NB4 (cell line): ENCODE data around the gene PLEK2.

ENCODE experiments used
- DNase-seq: peaks from one replicate; pipeline ENCODE4 v3.0.0; 2010; ENCODE audit warnings: low read depth
- H3K4me3 ChIP-seq: one replicate; pipeline ENCODE4 v1.5.1; 2011; ENCODE audit warnings: mild to moderate bottlenecking, low read depth, low read length, moderate library complexity
- MYC ChIP-seq: IDR thresholded peaks from 2 replicates; pipeline ENCODE4 v1.6.1; 2011; ENCODE audit warnings: low read depth, low read length
- POLR2A ChIP-seq: IDR thresholded peaks from 2 replicates; pipeline ENCODE4 v1.6.1; 2011; ENCODE audit warnings: mild to moderate bottlenecking; ENCODE audit not compliant: insufficient read length; ENCODE audit errors: extremely low read depth
- TF ChIP-seq, protein P1 (sequence below): IDR thresholded peaks from 2 replicates; pipeline ENCODE4 v1.6.1; 2011; ENCODE audit warnings: low read depth, low read length
- TF ChIP-seq, protein P2 (sequence below): IDR thresholded peaks from one replicate; pipeline ENCODE4 v1.5.1; 2012; ENCODE audit warnings: low read depth, low read length

PLEK2 gene

DNA sequence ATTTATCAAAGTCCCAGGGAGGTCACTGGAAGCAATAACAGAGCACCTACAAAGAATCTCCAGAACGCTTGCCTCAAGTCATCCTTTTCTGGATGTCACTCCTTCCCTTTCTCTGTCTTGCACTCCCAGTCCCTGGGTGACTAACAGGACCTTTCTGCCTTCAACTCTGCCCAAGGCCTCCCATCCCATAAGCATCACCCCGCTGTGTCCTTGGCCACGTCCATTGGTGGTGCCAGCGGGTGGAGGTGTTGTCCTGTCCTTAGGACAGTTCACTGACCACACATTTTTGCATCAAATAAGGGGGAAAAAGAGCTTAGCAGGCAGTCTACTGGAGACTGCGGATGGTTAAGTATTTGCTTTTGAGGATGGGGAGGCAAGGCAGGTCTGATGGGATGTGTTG, 23.6 kb upstream of the PLEK2 start:
- DNase-seq, result no peak
- no peak overlapping the region for H3K4me3 ChIP-seq
- TF ChIP-seq, protein P1, sequence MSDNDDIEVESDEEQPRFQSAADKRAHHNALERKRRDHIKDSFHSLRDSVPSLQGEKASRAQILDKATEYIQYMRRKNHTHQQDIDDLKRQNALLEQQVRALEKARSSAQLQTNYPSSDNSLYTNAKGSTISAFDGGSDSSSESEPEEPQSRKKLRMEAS, result no peak
- TF ChIP-seq MYC (no peak), POLR2A (no peak)
- TF ChIP-seq, protein P2, sequence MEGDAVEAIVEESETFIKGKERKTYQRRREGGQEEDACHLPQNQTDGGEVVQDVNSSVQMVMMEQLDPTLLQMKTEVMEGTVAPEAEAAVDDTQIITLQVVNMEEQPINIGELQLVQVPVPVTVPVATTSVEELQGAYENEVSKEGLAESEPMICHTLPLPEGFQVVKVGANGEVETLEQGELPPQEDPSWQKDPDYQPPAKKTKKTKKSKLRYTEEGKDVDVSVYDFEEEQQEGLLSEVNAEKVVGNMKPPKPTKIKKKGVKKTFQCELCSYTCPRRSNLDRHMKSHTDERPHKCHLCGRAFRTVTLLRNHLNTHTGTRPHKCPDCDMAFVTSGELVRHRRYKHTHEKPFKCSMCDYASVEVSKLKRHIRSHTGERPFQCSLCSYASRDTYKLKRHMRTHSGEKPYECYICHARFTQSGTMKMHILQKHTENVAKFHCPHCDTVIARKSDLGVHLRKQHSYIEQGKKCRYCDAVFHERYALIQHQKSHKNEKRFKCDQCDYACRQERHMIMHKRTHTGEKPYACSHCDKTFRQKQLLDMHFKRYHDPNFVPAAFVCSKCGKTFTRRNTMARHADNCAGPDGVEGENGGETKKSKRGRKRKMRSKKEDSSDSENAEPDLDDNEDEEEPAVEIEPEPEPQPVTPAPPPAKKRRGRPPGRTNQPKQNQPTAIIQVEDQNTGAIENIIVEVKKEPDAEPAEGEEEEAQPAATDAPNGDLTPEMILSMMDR, result no peak

GRCh38 chr14:67432050-67432564, 20.1 kb upstream of the PLEK2 start:
- TF ChIP-seq POLR2A (no peak), MYC (no peak)
- TF ChIP-seq, protein P2, result no peak
- TF ChIP-seq, protein P1, result no peak
- no peak for DNase-seq
- no peak overlapping the region for H3K4me3 ChIP-seq

- DNase-seq, result no peak
- no peak overlapping the region for H3K4me3 ChIP-seq
- TF ChIP-seq, protein P2, result no peak
- TF ChIP-seq MYC (no peak), POLR2A (no peak)
- TF ChIP-seq, protein P1, result no peak
Measured at GRCh38 chr14:67429510-67430205, 17.7 kb upstream of the PLEK2 start.

DNA sequence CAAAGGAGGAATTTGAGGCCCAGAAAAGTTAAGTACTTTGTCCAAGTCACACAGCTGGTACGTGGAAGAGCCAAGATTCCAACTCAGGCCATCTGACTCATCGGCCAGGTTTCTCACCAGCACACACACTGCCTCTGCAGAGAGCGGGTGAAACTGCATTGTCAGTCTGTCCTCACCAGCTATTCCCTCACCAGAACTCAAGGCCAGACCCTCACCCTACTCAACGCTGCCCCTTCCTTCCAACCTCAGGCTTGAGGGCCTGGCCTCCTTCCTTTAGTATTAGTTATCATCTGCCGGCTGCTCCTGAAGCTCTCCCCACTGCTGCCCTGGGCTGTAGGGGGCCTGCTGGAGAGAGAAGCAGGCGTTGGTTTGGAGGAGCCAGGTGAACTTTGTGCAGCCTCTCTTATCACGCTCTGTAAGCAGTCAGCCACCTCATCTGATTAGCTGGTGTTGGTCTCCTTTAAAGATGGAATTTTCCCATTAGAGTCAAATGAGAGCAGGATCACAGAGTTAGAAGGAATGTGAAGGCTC, 16.6 kb upstream of the PLEK2 start:
- DNase-seq, result no peak
- TF ChIP-seq, protein P2, result no peak
- TF ChIP-seq MYC, result no peak
- H3K4me3 ChIP-seq, result no peak overlapping the region

DNA sequence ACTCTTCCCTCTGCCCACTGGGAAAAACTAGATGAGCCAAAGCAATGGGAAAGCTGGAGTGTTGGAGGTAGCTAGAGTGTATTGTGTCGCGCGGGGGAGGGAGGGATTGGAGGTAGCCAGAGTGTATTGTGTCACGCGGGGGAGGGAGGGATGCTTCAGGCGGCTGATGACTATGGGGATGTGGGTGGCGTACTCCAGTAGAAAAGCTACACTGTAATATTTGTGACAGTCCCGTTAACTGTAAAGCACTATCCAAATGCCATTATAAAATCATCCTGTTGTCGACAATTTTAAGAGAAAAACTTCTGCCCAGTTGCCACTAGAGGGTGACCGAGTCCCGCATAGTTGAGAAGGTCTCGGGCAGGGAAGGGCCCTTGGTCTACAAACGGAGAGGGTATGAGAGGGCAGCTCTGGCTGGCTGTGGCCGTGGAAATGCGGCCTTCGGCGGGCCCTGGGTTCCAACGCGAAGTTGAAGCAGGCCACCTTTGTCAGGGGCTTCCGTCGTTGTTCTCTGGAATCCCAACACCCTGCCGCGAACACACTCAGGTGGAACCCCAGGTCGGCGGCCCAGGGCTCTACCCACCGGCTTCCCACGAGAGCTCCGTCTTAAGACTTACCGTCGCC, 15.1 kb upstream of the PLEK2 start:
- TF ChIP-seq, protein P2, result peak; percentile 76
- TF ChIP-seq POLR2A, result no peak
- no peak overlapping the region for H3K4me3 ChIP-seq
- DNase-seq, result peak; percentile 83
